ENCODE results near the gene INTS15.

DNA sequence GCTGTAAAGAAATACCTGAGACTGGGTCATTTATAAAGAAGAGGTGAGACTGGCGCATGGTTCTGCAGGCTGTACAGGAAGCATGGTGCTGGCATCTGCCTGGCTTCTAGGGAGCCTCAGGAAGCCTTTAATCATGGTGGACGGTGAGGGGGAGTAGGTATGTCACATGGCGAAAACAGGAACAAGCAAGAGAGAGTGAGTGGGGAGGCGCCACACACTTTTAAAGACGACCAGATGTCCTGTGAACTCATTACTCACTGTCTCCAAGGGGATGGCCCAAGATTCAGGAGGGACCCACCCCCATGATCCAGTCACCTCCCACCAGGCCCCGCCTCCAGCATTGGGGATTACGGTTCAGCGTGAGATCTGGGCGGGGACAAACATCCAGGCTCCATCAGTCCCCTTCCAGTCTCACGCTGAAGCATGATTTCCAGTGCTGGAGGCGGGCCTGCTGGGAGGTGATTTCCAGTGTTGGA lies 50.5 kb downstream of the INTS15 start:
- TF ChIP-seq, protein P1, sequence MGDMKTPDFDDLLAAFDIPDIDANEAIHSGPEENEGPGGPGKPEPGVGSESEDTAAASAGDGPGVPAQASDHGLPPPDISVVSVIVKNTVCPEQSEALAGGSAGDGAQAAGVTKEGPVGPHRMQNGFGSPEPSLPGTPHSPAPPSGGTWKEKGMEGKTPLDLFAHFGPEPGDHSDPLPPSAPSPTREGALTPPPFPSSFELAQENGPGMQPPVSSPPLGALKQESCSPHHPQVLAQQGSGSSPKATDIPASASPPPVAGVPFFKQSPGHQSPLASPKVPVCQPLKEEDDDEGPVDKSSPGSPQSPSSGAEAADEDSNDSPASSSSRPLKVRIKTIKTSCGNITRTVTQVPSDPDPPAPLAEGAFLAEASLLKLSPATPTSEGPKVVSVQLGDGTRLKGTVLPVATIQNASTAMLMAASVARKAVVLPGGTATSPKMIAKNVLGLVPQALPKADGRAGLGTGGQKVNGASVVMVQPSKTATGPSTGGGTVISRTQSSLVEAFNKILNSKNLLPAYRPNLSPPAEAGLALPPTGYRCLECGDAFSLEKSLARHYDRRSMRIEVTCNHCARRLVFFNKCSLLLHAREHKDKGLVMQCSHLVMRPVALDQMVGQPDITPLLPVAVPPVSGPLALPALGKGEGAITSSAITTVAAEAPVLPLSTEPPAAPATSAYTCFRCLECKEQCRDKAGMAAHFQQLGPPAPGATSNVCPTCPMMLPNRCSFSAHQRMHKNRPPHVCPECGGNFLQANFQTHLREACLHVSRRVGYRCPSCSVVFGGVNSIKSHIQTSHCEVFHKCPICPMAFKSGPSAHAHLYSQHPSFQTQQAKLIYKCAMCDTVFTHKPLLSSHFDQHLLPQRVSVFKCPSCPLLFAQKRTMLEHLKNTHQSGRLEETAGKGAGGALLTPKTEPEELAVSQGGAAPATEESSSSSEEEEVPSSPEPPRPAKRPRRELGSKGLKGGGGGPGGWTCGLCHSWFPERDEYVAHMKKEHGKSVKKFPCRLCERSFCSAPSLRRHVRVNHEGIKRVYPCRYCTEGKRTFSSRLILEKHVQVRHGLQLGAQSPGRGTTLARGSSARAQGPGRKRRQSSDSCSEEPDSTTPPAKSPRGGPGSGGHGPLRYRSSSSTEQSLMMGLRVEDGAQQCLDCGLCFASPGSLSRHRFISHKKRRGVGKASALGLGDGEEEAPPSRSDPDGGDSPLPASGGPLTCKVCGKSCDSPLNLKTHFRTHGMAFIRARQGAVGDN (IDR thresholded peaks at IDR 0.05), result no peak
- TF ChIP-seq, protein P2, sequence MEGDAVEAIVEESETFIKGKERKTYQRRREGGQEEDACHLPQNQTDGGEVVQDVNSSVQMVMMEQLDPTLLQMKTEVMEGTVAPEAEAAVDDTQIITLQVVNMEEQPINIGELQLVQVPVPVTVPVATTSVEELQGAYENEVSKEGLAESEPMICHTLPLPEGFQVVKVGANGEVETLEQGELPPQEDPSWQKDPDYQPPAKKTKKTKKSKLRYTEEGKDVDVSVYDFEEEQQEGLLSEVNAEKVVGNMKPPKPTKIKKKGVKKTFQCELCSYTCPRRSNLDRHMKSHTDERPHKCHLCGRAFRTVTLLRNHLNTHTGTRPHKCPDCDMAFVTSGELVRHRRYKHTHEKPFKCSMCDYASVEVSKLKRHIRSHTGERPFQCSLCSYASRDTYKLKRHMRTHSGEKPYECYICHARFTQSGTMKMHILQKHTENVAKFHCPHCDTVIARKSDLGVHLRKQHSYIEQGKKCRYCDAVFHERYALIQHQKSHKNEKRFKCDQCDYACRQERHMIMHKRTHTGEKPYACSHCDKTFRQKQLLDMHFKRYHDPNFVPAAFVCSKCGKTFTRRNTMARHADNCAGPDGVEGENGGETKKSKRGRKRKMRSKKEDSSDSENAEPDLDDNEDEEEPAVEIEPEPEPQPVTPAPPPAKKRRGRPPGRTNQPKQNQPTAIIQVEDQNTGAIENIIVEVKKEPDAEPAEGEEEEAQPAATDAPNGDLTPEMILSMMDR (IDR thresholded peaks at IDR 0.05 in 2 of 3, conservative IDR thresholded peaks at IDR 0.05 in 1 of 3; ENCODE audit: control insufficient read depth in 2 of 3, extremely low read depth in 1 of 3, insufficient read depth in 1 of 3, low read depth in 3 of 3, low read length in 3 of 3), result no peak
- TF ChIP-seq, protein P3, sequence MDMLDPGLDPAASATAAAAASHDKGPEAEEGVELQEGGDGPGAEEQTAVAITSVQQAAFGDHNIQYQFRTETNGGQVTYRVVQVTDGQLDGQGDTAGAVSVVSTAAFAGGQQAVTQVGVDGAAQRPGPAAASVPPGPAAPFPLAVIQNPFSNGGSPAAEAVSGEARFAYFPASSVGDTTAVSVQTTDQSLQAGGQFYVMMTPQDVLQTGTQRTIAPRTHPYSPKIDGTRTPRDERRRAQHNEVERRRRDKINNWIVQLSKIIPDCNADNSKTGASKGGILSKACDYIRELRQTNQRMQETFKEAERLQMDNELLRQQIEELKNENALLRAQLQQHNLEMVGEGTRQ (IDR thresholded peaks at IDR 0.05; ENCODE audit: borderline replicate concordance, low read depth, low read length), result no peak
- TF ChIP-seq EZH2 (IDR thresholded peaks at IDR 0.05; ENCODE audit: borderline replicate concordance, control insufficient read depth, low read depth, low read length) (no peak), TAF1 (IDR thresholded peaks at IDR 0.05; ENCODE audit: borderline replicate concordance, low read depth, low read length) (no peak), POLR2A (IDR thresholded peaks at IDR 0.05; ENCODE audit: low read depth, low read length) (no peak), NFYB (IDR thresholded peaks at IDR 0.05; ENCODE audit: insufficient read depth, low read depth, low read length) (no peak), POLR2AphosphoS2 (IDR thresholded peaks at IDR 0.05; ENCODE audit: low read depth, low read length) (no peak), NR2C1 (IDR thresholded peaks at IDR 0.05) (no peak), CBX3 (IDR thresholded peaks at IDR 0.05; ENCODE audit: borderline replicate concordance, low read depth) (no peak)
- TF ChIP-seq, protein P4, sequence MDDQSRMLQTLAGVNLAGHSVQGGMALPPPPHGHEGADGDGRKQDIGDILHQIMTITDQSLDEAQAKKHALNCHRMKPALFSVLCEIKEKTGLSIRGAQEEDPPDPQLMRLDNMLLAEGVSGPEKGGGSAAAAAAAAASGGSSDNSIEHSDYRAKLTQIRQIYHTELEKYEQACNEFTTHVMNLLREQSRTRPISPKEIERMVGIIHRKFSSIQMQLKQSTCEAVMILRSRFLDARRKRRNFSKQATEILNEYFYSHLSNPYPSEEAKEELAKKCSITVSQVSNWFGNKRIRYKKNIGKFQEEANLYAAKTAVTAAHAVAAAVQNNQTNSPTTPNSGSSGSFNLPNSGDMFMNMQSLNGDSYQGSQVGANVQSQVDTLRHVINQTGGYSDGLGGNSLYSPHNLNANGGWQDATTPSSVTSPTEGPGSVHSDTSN (IDR thresholded peaks at IDR 0.05; ENCODE audit: insufficient replicate concordance, low read depth, low read length), result peak; percentile 53
